HPDE6-E6E7 (cell line): ENCODE results near the gene CD200R1.
"Not testable (repeated sequence)": the region's sequence is repeated elsewhere in the genome, so short reads cannot be mapped to it uniquely, and the experiment has no call there.

ENCODE experiments used
- DNase-seq: peaks from one replicate; pipeline ENCODE4 v3.0.0; 2011; ENCODE audit warnings: missing footprints; ENCODE audit errors: extremely low spot score

Gene CD200R1

GRCh38 chr3:112974178-112974517 is 755 bp downstream of the CD200R1 start:
- DNase-seq, result no peak

GRCh38 chr3:112973325-112974177 is 1.4 kb downstream of the CD200R1 start:
- no peak for DNase-seq

- no peak for DNase-seq
Observed at GRCh38 chr3:112972158-112972557, 2.7 kb downstream of the CD200R1 start.

GRCh38 chr3:112967828-112968227 is 7.1 kb downstream of the CD200R1 start:
- DNase-seq, result no peak

GRCh38 chr3:112967425-112967824 is 7.5 kb downstream of the CD200R1 start:
- no peak for DNase-seq

- no peak for DNase-seq
Observed at GRCh38 chr3:112966633-112967032, 8.3 kb downstream of the CD200R1 start.

GRCh38 chr3:112965656-112966055 is 9.2 kb downstream of the CD200R1 start:
- no peak for DNase-seq

GRCh38 chr3:112963683-112964082 is 11.2 kb downstream of the CD200R1 start:
- no peak for DNase-seq

- DNase-seq, result no peak
Observed at GRCh38 chr3:112958811-112959560, 15.9 kb downstream of the CD200R1 start.

- DNase-seq, result no peak
Observed at GRCh38 chr3:112956351-112956750, 18.6 kb downstream of the CD200R1 start.

GRCh38 chr3:112948346-112948838 is 26.5 kb downstream of the CD200R1 start:
- no peak for DNase-seq

- DNase-seq, result no peak
Observed at GRCh38 chr3:112931736-112932521, 43.0 kb downstream of the CD200R1 start.

- DNase-seq, result no peak
Observed at GRCh38 chr3:112930771-112931170, 44.1 kb downstream of the CD200R1 start.

GRCh38 chr3:112925969-112926368 is 48.9 kb downstream of the CD200R1 start:
- no peak for DNase-seq

- no peak for DNase-seq
Observed at GRCh38 chr3:112925560-112925959, 49.3 kb downstream of the CD200R1 start.

GRCh38 chr3:112919541-112919940 is 55.4 kb downstream of the CD200R1 start:
- DNase-seq, result not testable (repeated sequence)

- DNase-seq, result no peak
Observed at GRCh38 chr3:112908252-112908651, 66.7 kb downstream of the CD200R1 start.

- DNase-seq, result no peak
Observed at GRCh38 chr3:112904786-112905185, 70.1 kb downstream of the CD200R1 start.

GRCh38 chr3:112900113-112900512 is 74.8 kb downstream of the CD200R1 start:
- no peak for DNase-seq

- DNase-seq, result no peak
Observed at GRCh38 chr3:112897791-112898190, 77.1 kb downstream of the CD200R1 start.

- DNase-seq, result no peak
Observed at GRCh38 chr3:112894258-112894657, 80.6 kb downstream of the CD200R1 start.

- DNase-seq, result no peak
Observed at GRCh38 chr3:112889357-112889756, 85.5 kb downstream of the CD200R1 start.
